ENCODE results near the gene NUBPL.
"Not testable (repeated sequence)": the region's sequence is repeated elsewhere in the genome, so short reads cannot be mapped to it uniquely, and the experiment has no call there.

NUBPL gene

GRCh38 chr14:31842899-31843298 is 281.7 kb downstream of the NUBPL start:
- TF ChIP-seq CTCF (IDR thresholded peaks at IDR 0.05; ENCODE audit: low read depth, low read length) = no peak
- H3K4me3 ChIP-seq (ENCODE audit: low read depth, low read length) = no peak overlapping the region

GRCh38 chr14:31843361-31844091 is 282.3 kb downstream of the NUBPL start:
- TF ChIP-seq CTCF (IDR thresholded peaks at IDR 0.05; ENCODE audit: low read depth, low read length) = no peak

GRCh38 chr14:31854508-31855075 is 293.4 kb downstream of the NUBPL start:
- TF ChIP-seq CTCF (IDR thresholded peaks at IDR 0.05; ENCODE audit: low read depth, low read length) = no peak
- no peak overlapping the region for H3K4me3 ChIP-seq (ENCODE audit: low read depth, low read length)

More at GRCh38 chr14:31843361-31844091, 282.3 kb downstream of the NUBPL start:
- no peak overlapping the region for H3K4me3 ChIP-seq (ENCODE audit: low read depth, low read length)

- no peak for TF ChIP-seq CTCF (IDR thresholded peaks at IDR 0.05; ENCODE audit: low read depth, low read length)
- no peak overlapping the region for H3K4me3 ChIP-seq (ENCODE audit: low read depth, low read length)
Measured at GRCh38 chr14:31855262-31855661, 294.1 kb downstream of the NUBPL start.

GRCh38 chr14:31856003-31856402 is 294.8 kb downstream of the NUBPL start:
- not testable (repeated sequence) for H3K4me3 ChIP-seq (ENCODE audit: low read depth, low read length)

- no peak for TF ChIP-seq CTCF (IDR thresholded peaks at IDR 0.05; ENCODE audit: low read depth, low read length)
- no peak overlapping the region for H3K4me3 ChIP-seq (ENCODE audit: low read depth, low read length)
Measured at GRCh38 chr14:31858868-31859267, 297.7 kb downstream of the NUBPL start.

- no peak for TF ChIP-seq CTCF (IDR thresholded peaks at IDR 0.05; ENCODE audit: low read depth, low read length)
- no peak overlapping the region for H3K4me3 ChIP-seq (ENCODE audit: low read depth, low read length)
Measured at GRCh38 chr14:31864937-31865855, 304.0 kb downstream of the NUBPL start.
